ENCODE measurements around the gene MPHOSPH6.
"Not testable (repeated sequence)": the region's sequence is repeated elsewhere in the genome, so short reads cannot be mapped to it uniquely, and the experiment has no call there.

The MPHOSPH6 gene

GRCh38 chr16:82118749-82119148 is 51.3 kb downstream of the MPHOSPH6 start:
- DNase-seq (ENCODE audit: low read depth), result no peak

- DNase-seq (ENCODE audit: low read depth), result no peak
These were observed 53.5 kb downstream of the MPHOSPH6 start for GRCh38 chr16:82116535-82116934.

DNA sequence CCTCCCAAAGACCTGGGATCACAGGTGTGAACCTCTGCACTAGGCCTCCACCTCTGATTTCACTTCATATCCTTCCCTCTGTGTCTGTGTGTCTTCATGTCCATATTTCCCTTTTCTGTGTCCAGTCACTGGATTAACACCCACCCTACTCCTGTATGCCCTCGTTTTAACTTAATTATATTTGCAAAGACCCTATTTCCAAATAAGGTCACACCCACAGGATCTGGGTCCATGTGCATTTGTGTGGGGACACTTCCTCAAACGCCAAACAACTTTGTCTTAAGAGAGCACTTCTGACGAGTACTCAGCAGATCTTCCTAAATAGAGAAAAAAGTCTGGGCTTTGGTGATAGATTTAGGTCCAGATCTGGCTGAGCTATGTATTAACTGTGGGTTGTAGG is 56.3 kb downstream of the MPHOSPH6 start:
- no peak for DNase-seq (ENCODE audit: low read depth)

- no peak for DNase-seq (ENCODE audit: low read depth)
These were observed 58.1 kb downstream of the MPHOSPH6 start for GRCh38 chr16:82111944-82112343.

DNA sequence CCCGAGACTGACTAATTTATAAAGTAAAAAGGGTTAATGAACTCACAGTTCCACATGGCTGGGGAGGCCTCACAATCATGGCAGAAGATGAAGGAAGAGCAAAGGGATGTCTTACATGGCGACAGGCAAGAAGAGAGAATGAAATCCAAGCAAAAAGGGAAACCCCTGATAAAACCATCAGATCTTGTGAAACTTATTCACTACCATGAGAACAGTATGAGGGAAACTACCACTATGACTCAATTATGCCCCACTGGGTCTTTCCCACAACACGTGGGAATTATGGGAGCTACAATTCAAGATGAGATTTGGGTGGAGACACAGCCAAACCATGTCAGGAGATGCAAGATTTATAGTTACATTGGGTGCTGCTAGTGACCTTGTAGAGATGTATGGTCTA is 60.8 kb downstream of the MPHOSPH6 start:
- DNase-seq (ENCODE audit: low read depth), result not testable (repeated sequence)

- no peak for DNase-seq (ENCODE audit: low read depth)
These were observed 61.2 kb downstream of the MPHOSPH6 start for GRCh38 chr16:82108774-82109173.

GRCh38 chr16:82108100-82108499 is 61.9 kb downstream of the MPHOSPH6 start:
- no peak for DNase-seq (ENCODE audit: low read depth)

DNA sequence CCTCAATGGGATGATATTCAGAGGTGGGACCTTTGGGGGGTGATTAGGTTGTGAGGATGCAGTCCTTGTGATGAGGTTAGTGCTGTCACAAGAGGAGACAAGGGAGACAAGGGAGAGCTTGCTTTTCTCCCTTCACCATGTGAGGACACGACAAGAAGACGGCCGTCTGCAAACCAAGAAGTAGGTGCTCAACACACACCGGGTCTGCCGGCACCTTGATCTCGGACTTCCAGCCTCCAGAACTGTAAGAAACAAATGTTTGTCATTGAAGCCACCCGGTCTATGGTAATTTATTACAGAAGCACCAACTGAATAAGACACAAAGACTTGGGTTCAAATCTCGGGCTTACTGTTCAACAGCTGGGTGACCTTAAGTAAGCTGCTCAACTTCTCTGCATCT is 64.9 kb downstream of the MPHOSPH6 start:
- no peak for DNase-seq (ENCODE audit: low read depth)

Data from stimulated activated CD8-positive, alpha-beta memory T cell treated with anti-CD3 and anti-CD28 coated beads, Interleukin-15, amount 100 ng/mL, for 1 hour (primary cell).